Measurements from ENCODE around the gene NR1D2.
"Not testable (repeated sequence)": the region's sequence is repeated elsewhere in the genome, so short reads cannot be mapped to it uniquely, and the experiment has no call there.

Gene NR1D2

DNA sequence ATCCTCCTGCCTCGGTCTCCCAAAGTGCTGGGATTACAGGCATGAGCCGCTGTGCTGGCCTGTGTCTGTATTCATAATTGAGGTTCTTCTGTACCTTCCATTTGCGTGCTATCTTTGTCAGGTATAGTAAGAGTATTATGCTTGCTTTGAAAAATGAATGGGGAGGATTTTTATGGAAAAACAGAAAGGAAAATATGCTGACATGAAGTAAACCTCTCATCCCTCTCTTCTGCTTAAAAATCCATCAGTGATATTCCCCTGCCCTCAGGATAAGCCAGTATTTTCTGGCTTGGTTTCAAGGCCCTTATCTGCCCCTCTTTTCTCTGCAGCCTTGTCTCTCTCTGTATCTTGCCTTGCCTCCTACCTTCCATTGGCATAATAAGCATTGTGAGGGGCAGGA is 80.7 kb downstream of the NR1D2 start:
- no peak overlapping the region for H3K27ac ChIP-seq (ENCODE audit: low read depth, low read length, severe bottlenecking)
- H3K4me1 ChIP-seq (ENCODE audit: control insufficient read depth, insufficient read depth, low read length, poor library complexity, severe bottlenecking) = no peaks in the 10 kb centered on the region
- no peaks in the 10 kb centered on the region for H3K36me3 ChIP-seq (ENCODE audit: control insufficient read depth, insufficient read depth, low read length)
- H3K4me3 ChIP-seq (ENCODE audit: extremely low read depth, insufficient read depth, low read length, poor library complexity, severe bottlenecking) = no peak overlapping the region
- 92 to 96% methylated on average over 3 of the region's 3 CpGs for WGBS, 2 experiments (ENCODE audit: insufficient coverage in 2 of 2)
- H3K9me3 ChIP-seq (ENCODE audit: control insufficient read depth, low read length) = no peaks in the 10 kb centered on the region

DNA sequence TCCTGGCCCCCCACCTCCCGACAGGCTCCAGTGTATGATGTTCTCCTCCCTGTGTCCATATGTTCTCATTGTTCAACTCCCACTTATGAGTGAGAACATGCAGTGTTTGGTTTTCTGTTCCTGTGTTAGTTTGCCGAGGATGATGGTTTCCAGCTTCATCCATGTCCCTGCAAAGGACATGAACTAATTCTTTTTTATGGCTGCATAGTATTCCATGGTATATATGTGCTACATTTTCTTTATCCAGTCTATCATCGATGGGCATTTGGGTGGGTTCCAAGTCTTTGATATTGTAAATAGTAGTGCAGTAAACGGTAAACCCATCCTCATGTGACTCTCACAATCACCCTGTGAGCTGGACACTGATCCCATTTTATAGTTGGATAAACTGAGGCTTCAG is 81.6 kb downstream of the NR1D2 start:
- not testable (repeated sequence) for H3K4me1 ChIP-seq (ENCODE audit: control insufficient read depth, insufficient read depth, low read length, poor library complexity, severe bottlenecking)

DNA sequence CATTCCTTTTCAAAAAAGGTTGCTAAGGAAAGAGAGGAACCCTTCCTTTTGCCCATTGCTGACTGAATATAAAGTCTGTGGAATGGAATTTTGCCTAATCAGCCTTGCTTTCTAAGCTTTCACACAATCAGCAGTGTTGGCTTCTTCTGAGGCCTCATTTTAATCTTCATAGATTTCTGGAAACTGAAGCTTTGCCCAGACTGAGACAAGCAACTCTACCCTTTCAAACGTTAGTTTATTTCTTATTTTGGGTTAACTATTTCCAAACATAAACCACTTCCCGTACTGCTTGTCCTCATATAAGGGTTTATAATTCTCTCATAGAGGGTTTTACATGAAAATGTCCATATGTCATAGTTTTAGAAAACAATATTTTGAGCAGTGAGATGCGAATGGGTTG is 82.9 kb downstream of the NR1D2 start:
- Histone ChIP-seq H3K9me3 (ENCODE audit: control insufficient read depth, low read length) (no peaks in the 10 kb centered on the region), H3K27ac (ENCODE audit: low read depth, low read length, severe bottlenecking) (no peak overlapping the region), H3K4me1 (ENCODE audit: control insufficient read depth, insufficient read depth, low read length, poor library complexity, severe bottlenecking) (no peaks in the 10 kb centered on the region), H3K36me3 (ENCODE audit: control insufficient read depth, insufficient read depth, low read length) (no peaks in the 10 kb centered on the region), H3K4me3 (ENCODE audit: extremely low read depth, insufficient read depth, low read length, poor library complexity, severe bottlenecking) (no peak overlapping the region)
- WGBS, 2 experiments (ENCODE audit: insufficient coverage in 2 of 2) = 100% methylated on average over 1 of the region's 3 CpGs; no CpG with 5 or more reads in 1 of the 2 experiments

More for the DNA sequence above, 81.6 kb downstream of the NR1D2 start:
- H3K4me3 ChIP-seq (ENCODE audit: extremely low read depth, insufficient read depth, low read length, poor library complexity, severe bottlenecking); H3K9me3 ChIP-seq (ENCODE audit: control insufficient read depth, low read length); H3K36me3 ChIP-seq (ENCODE audit: control insufficient read depth, insufficient read depth, low read length); H3K27ac ChIP-seq (ENCODE audit: low read depth, low read length, severe bottlenecking): not testable (repeated sequence)
- 80% methylated on average over 1 of the region's 4 CpGs; no CpG with 5 or more reads in 1 of the 2 experiments for WGBS, 2 experiments (ENCODE audit: insufficient coverage in 2 of 2)

All from mesodermal cell (in vitro differentiated cells).